H1 (cell line): ENCODE results near the gene GNAQ. TPM values are rescaled to one million over a fixed set of nuclear protein-coding genes. Genes with fewer than 3 reads are reported as not detected.

Source experiments
- CTCF ChIA-PET: fragments of 300-600 bp; sonication (Branson Sonifier 250); formaldehyde crosslinking; loops from one replicate; lab custom pipeline; 2021; ENCODE audit not compliant: partially characterized antibody; lab: Charles Lee
- POLR2A ChIA-PET: fragments of 300-600 bp; sonication (Branson Sonifier 250); formaldehyde crosslinking; loops from one replicate; lab custom pipeline; 2021; ENCODE audit warnings: inconsistent platforms; ENCODE audit not compliant: partially characterized antibody; lab: Charles Lee
- DNase-seq, 2 experiments: peaks; one replicate each; pipeline versions ENCODE4 v3.0.0 to v3.0.0-alpha.2; 2010 to 2022; ENCODE audit warnings: low spot score in 2 of 2, low read depth in 1 of 2, mixed read lengths in 1 of 2
- FAIRE-seq: peaks from 2 replicates; lab custom pipeline; 2011; peaks lifted over from hg19 to GRCh38; lab: Jason Lieb, UNC
- H2AFZ ChIP-seq: 2 replicates; pipeline ENCODE4 v1.8.1; 2012; ENCODE audit warnings: low read length, inconsistent platforms
- H2AK5ac ChIP-seq: 2 replicates; pipeline ENCODE4 v1.6.1; 2013; ENCODE audit warnings: low read depth, low read length
- H2BK120ac ChIP-seq: replicated peaks from 2 replicates; pipeline ENCODE3; 2013; ENCODE audit warnings: low read depth, low read length, inconsistent platforms
- H2BK12ac ChIP-seq: 2 replicates; pipeline ENCODE4 v1.6.1; 2013; ENCODE audit warnings: low read depth, low read length
- H2BK15ac ChIP-seq: 2 replicates; pipeline ENCODE4 v1.6.1; 2013; ENCODE audit warnings: low read length
- H2BK20ac ChIP-seq: 2 replicates; pipeline ENCODE4 v1.6.1; 2013; ENCODE audit warnings: low read length
- H2BK5ac ChIP-seq: 2 replicates; pipeline ENCODE4 v1.6.1; 2013; ENCODE audit warnings: low read depth, low read length
- H3K14ac ChIP-seq: 2 replicates; pipeline ENCODE4 v1.6.1; 2013; ENCODE audit warnings: inconsistent platforms; ENCODE audit not compliant: insufficient read length
- H3K18ac ChIP-seq: 2 replicates; pipeline ENCODE4 v1.6.1; 2013; ENCODE audit warnings: low read length; ENCODE audit errors: extremely low read depth
- H3K23ac ChIP-seq: 2 replicates; pipeline ENCODE4 v1.6.1; 2013; ENCODE audit warnings: inconsistent platforms; ENCODE audit not compliant: insufficient read length
- H3K23me2 ChIP-seq: 2 replicates; pipeline ENCODE4 v1.6.1; 2013; ENCODE audit warnings: low read depth, low read length
- H3K27ac ChIP-seq: 2 replicates; pipeline ENCODE4 v1.6.1; 2011; ENCODE audit warnings: low read depth, low read length, inconsistent platforms
- H3K27me3 ChIP-seq, 4 experiments: replicated peaks in 1 of 4; 1 replicate in 1 of 4; 2 replicates in 3 of 4; pipeline versions ENCODE4 v1.6.1 to v1.8.1; 2011 to 2013; ENCODE audit warnings: low read length in 3 of 4, mild to moderate bottlenecking in 3 of 4, inconsistent platforms in 2 of 4, mixed read lengths in 2 of 4, moderate library complexity in 1 of 4; ENCODE audit not compliant: control insufficient read depth in 3 of 4, insufficient read depth in 3 of 4; ENCODE audit errors: extremely low read depth in 1 of 4
- H3K36me3 ChIP-seq, 4 experiments: 2 replicates each; pipeline versions ENCODE4 v1.6.1 to v1.8.1; 2011 to 2013; ENCODE audit warnings: mild to moderate bottlenecking in 4 of 4, low read length in 3 of 4, moderate library complexity in 2 of 4, control low read depth in 1 of 4, inconsistent platforms in 1 of 4; ENCODE audit not compliant: insufficient read depth in 4 of 4, control insufficient read depth in 2 of 4
- H3K4ac ChIP-seq: replicated peaks from 2 replicates; pipeline ENCODE3; 2013; ENCODE audit warnings: low read length, low read depth, mixed read lengths, inconsistent platforms; ENCODE audit not compliant: insufficient read length
- H3K4me1 ChIP-seq, 4 experiments: replicated peaks in 1 of 4; 1 replicate in 1 of 4; 2 replicates in 3 of 4; pipeline versions ENCODE4 v1.6.1 to v1.8.1; 2011 to 2013; ENCODE audit warnings: low read length in 3 of 4, inconsistent platforms in 2 of 4, mixed read lengths in 1 of 4; ENCODE audit not compliant: insufficient read depth in 4 of 4, control insufficient read depth in 3 of 4
- H3K4me2 ChIP-seq, 2 experiments: 2 replicates each; pipeline versions ENCODE4 v1.6.1 to v1.8.1; 2011 to 2013; ENCODE audit warnings: low read depth in 2 of 2, low read length in 2 of 2, control low read depth in 1 of 2, inconsistent platforms in 1 of 2, mild to moderate bottlenecking in 1 of 2; ENCODE audit not compliant: insufficient read depth in 1 of 2
- H3K4me3 ChIP-seq, 4 experiments: fragments of 200-600, 300-600 bp in 1 of 4; sonication (generic), shearing (Covaris generic), sonication (Bioruptor Twin) in 1 of 4; 2 replicates each; pipeline versions ENCODE4 v1.5.1 to v1.8.1; 2011 to 2016; ENCODE audit warnings: low read length in 4 of 4, low read depth in 3 of 4, control low read depth in 2 of 4, inconsistent platforms in 2 of 4, mild to moderate bottlenecking in 2 of 4, mixed read lengths in 1 of 4, moderate library complexity in 1 of 4; ENCODE audit not compliant: insufficient read depth in 2 of 4; ENCODE audit errors: extremely low read depth in 1 of 4
- H3K56ac ChIP-seq: replicated peaks from 2 replicates; pipeline ENCODE3; 2013; ENCODE audit warnings: low read depth, mild to moderate bottlenecking, mixed read lengths, low read length, inconsistent platforms; ENCODE audit not compliant: insufficient read length
- H3K79me1 ChIP-seq: 2 replicates; pipeline ENCODE4 v1.6.1; 2013; ENCODE audit warnings: low read depth, low read length, control low read depth
- H3K79me2 ChIP-seq, 2 experiments: 2 replicates each; pipeline versions ENCODE4 v1.6.1 to v1.8.1; 2012 to 2013; ENCODE audit warnings: low read length in 2 of 2, mild to moderate bottlenecking in 2 of 2, inconsistent platforms in 1 of 2; ENCODE audit not compliant: insufficient read depth in 2 of 2, control insufficient read depth in 1 of 2
- H3K9ac ChIP-seq, 4 experiments: replicated peaks in 1 of 4; 1 replicate in 1 of 4; 2 replicates in 3 of 4; pipeline versions ENCODE4 v1.6.1 to v1.8.1; 2011 to 2013; ENCODE audit warnings: low read depth in 3 of 4, low read length in 3 of 4, control low read depth in 2 of 4, mild to moderate bottlenecking in 2 of 4, moderate library complexity in 2 of 4, inconsistent platforms in 1 of 4; ENCODE audit errors: extremely low read depth in 1 of 4
- H3K9me3 ChIP-seq, 2 experiments: 2 replicates each; pipeline versions ENCODE4 v1.6.1 to v1.8.1; 2012 to 2013; ENCODE audit warnings: mild to moderate bottlenecking in 2 of 2, moderate library complexity in 2 of 2, control low read depth in 1 of 2, inconsistent platforms in 1 of 2, low read depth in 1 of 2, low read length in 1 of 2, mixed read lengths in 1 of 2; ENCODE audit not compliant: insufficient read depth in 2 of 2
- H4K20me1 ChIP-seq, 2 experiments: replicated peaks in 1 of 2; 2 replicates each; pipeline versions ENCODE3 to v1.8.1; 2011 to 2013; ENCODE audit warnings: inconsistent platforms in 2 of 2, low read length in 2 of 2, mild to moderate bottlenecking in 1 of 2; ENCODE audit not compliant: insufficient read depth in 2 of 2, control insufficient read depth in 1 of 2
- H4K5ac ChIP-seq: 2 replicates; pipeline ENCODE4 v1.6.1; 2013; ENCODE audit warnings: low read length, low read depth, mixed read lengths, inconsistent platforms; ENCODE audit not compliant: insufficient read length
- H4K8ac ChIP-seq: 2 replicates; pipeline ENCODE4 v1.8.0; 2013; ENCODE audit warnings: mild to moderate bottlenecking, moderate library complexity, low read length, inconsistent platforms; ENCODE audit not compliant: insufficient read depth; ENCODE audit errors: extremely low read depth
- H4K91ac ChIP-seq: replicated peaks from 2 replicates; pipeline ENCODE3; 2013; ENCODE audit warnings: low read length, mixed read lengths, inconsistent platforms; ENCODE audit not compliant: insufficient read length
- WGBS, 2 experiments: shearing (Covaris generic) in 1 of 2; methylation state at CpG; one replicate each; pipeline versions ENCODE4 v1.1.6 to v1.1.7; 2013 to 2015; ENCODE audit warnings: low lambda C conversion rate in 2 of 2, mixed read lengths in 2 of 2, inconsistent platforms in 1 of 2, low coverage in 1 of 2, missing lambda C conversion rate in 1 of 2; ENCODE audit not compliant: insufficient replicate concordance in 2 of 2, insufficient coverage in 1 of 2, insufficient read length in 1 of 2; ENCODE audit errors: extremely low coverage in 1 of 2, missing lambda C conversion rate in 1 of 2; 5-methylcytosine and 5-hydroxymethylcytosine counted together
- polyA plus RNA-seq, 7 experiments: library from polyadenylated mRNA; depleted of rRNA in 3 of 7; stranded (reverse) in 5 of 7; unstranded in 2 of 7; fragments of >200 nt in 5 of 7; fragments of 200-250 nt in 2 of 7; gene quantifications; 1 replicate in 5 of 7; 2 replicates in 1 of 7; 4 replicates in 1 of 7; pipeline versions ENCODE4 v1.2.1 to v1.2.3, GENCODE V29; 2011 to 2013; ENCODE audit warnings: missing spikeins in 2 of 7, mixed read lengths in 2 of 7
- total RNA-seq: library from RNA; stranded (reverse); fragmentation: NEBNext Ultra II Directional; extraction: Animal tissue kit (Norgen Biotek cat#: 25700); gene quantifications from 2 replicates; pipeline ENCODE4 v1.2.1, GENCODE V29; 2021

GNAQ gene
- total and polyA plus RNA-seq, 2 of the 8 experiments (the other 6 are each of a cell fraction or from before 2014, with no cell fraction given) = 22.8 to 63.8 TPM

- Histone ChIP-seq H3K4ac (no peak overlapping the region), H2BK15ac (no peak overlapping the region), H3K27ac (no peak overlapping the region), H4K5ac (no peak overlapping the region), H4K20me1 (peaks cover 0 to 3% of the 10 kb centered on the region in 2 experiments), H4K91ac (no peak overlapping the region), H2BK20ac (no peak overlapping the region), H3K18ac (no peak overlapping the region), H2BK120ac (no peak overlapping the region), H2BK5ac (no peak overlapping the region), H3K36me3 (no peaks in the 10 kb centered on the region), H3K79me2 (peaks cover 3 to 82% of the 10 kb centered on the region in 2 experiments), H3K23ac (no peak overlapping the region), H4K8ac (no peak overlapping the region), H3K79me1 (no peaks in the 10 kb centered on the region; the same call in 1 of the 2 replicates), H3K14ac (no peak overlapping the region), H3K23me2 (no peaks in the 10 kb centered on the region), H3K9ac (no peak overlapping the region), H3K4me1 (peaks cover 0 to 7% (median 5%) of the 10 kb centered on the region in 4 experiments; a peak in 3 of 7 replicates), H3K27me3 (no peaks in the 10 kb centered on the region), H3K56ac (no peak overlapping the region), H3K9me3 (no peaks in the 10 kb centered on the region), H2AFZ (no peak overlapping the region), H2AK5ac (no peak overlapping the region), H3K4me2 (no peak overlapping the region), H3K4me3 (no peak overlapping the region), H2BK12ac (no peak overlapping the region)
- 39% methylated on average over 2 of the region's 2 CpGs; no CpG with 5 or more reads in 1 of the 2 experiments for WGBS, 2 experiments
- ChIA-PET POLR2A (interaction anchor here (1.2 to 1.9 kb wide), 2 partner anchors 18 to 58 kb away, joined by 3 to 5 read pairs; no protein-coding TSS in a partner anchor), CTCF (interaction anchor here (0.7 to 4.5 kb wide), 11 partner anchors 11 to 518 kb away, joined by 3 to 76 read pairs (median 4); no protein-coding TSS in a partner anchor)
- no peak for FAIRE-seq
- no peak for DNase-seq
Observed at GRCh38 chr9:77974434-77974833, 57.2 kb downstream of the GNAQ start.
